Measurements from ENCODE around the gene OR52L1.

OR52L1 gene

DNA sequence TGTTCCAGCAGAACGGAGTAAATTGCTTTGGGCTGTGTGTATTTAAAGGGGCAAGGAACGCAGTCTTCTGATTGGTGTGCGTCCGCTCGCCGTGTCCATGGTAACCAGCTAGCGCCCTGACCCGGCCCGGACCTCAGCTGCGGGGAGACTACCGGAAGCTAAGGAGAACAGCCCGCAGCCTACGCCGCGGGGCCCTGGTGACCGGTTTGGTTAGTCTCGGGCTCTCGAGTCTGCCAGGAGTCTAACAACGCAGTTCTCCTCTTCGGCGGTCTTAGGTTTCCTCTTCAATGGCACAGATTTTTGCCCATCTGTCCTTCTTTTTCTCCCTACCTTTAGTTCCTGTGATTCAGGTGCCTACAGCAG lies 48.2 kb downstream of the OR52L1 start:
- no peak for DNase-seq

DNA sequence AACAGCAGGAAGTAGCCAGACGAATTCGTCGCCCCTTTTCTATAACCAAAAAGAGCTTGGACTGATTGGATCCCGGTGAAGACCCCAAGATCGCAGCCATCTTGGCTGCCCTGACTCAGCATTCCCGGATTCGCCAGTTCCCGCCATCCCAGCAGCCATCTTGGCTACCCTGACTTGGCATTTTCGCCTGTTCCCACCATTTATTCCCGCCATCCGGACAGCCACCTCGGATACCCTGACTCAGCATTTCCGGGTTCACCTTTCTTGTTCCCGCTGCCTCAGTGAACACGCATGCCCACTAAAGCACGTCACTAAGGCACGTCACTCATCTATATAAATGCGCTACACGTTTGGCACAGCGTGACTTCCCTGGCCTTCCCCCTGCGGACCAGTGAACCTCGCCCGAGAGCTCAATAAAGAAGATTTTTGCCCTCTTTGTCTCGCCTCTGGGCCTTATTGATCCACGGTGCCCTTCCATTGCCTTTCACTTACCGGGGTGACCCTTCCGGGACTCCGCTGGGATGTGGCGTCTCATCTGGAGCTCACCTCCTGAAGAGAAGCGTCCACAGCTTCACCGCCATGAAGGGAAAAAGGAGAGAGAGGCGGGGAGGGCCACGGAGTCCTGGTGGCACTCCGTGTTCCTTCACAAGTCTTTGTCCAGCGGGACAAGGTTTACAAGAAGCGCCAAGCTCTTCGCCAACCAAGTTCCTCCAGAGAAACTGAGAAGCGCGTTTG lies 48.8 kb downstream of the OR52L1 start:
- no peak for DNase-seq

All from NCI-H345 (cell line).